GF-D8 (cell line): ENCODE data around the gene OPN1SW.

Source experiments
- DNase-seq: peaks from one replicate; lab custom pipeline; 2025; lab: John Stamatoyannopoulos, UW

The OPN1SW gene

DNA sequence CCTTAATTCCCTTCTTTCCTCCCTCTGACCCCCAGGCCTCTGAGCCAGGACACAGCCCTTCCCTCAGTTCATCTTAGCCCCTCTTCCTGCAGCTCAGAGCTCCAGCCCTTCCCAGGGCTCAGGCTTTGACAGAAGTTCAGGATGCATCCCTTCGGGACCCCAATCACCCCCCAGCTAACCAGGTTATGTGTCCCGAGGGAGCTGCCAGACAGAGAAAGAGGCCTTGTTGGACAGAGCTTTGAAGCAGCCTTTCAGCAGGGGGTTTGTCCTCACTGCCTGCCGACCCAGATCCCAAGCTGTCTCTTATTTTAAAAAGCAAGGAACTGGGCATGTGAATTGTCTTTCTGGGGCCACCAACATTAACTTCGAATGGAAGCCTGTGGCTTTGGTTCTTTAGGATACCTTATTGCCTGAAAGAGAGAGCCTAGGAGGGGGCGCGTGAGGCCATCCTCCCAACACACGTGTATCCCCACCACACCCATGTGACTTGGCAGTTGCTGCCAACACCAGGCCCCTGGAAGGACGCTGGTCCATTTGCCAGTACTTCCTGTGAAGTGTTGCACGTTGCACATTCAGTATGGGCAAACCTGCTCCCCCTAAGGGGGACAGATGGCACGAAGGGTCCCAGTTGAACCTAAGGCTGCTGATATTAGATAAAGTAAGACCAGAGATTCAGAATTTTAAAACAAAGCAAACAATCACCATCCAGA lies 17.0 kb upstream of the OPN1SW start:
- DNase-seq = no peak

DNA sequence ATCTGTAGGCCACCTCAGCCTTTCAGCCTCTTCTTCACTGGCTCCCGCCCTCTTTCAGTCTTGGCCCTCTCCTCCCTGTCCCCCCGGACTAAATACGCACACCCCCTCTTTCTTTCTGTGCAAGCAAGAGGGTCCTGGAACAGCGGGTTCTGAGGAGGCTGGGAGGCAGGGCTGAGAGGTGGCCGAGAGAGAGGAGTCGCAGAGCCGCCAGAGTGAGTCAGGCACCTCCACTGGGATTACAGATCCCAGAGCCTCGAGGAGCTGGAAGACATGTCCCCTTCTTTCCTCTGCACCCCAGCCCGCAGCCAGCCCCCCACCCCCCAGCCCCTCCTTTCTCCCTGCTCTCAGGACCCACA lies 16.4 kb upstream of the OPN1SW start:
- no peak for DNase-seq

DNA sequence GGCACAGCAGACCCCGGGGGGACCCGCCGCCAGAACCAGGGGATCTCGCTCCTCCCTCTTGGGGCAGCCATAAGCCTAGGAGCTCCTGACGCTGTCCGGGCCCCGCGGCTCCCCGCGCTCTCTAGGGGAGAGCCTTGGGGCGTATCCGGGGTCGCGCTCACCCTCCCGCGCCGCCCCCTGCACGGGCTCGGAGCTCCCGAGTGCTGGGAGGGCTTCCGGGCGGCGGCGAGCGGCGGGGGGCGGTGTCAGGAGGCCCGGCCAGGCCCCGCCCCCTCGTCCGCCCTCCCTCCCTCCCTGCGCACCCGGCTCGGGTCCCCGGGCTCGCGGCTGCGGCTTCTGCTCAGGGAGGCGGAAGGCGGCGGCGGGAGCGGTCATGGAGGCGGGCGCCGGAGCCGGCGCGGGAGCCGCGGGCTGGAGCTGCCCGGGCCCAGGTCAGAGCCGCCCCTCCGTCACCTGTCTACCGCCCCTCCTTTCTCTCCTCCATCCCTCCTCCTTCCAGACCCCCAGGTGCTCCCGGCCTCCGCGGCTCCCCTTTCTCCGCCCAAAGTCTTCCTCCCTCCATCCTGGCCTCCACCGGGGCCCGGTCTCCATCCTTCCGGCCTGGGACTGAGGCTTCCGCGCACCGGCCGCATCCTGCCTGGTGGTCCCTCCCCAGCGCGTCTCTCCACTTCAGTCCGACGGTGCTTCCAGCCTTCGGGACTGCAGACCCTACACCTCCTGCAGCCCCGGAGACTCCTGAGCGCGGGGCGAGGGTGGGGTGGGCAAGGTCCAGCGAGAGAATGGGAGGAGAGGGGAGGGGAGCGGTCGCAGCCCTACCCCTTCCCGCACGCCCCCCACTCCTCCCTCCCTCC lies 15.8 kb upstream of the OPN1SW start, which contains the start of gene CCDC136:
CCDC136 (plus strand) TSS at position 848 of the 851 bp plus-strand sequence. CDS start 444 bp downstream, outside the sequence.
- DNase-seq = no peak

DNA sequence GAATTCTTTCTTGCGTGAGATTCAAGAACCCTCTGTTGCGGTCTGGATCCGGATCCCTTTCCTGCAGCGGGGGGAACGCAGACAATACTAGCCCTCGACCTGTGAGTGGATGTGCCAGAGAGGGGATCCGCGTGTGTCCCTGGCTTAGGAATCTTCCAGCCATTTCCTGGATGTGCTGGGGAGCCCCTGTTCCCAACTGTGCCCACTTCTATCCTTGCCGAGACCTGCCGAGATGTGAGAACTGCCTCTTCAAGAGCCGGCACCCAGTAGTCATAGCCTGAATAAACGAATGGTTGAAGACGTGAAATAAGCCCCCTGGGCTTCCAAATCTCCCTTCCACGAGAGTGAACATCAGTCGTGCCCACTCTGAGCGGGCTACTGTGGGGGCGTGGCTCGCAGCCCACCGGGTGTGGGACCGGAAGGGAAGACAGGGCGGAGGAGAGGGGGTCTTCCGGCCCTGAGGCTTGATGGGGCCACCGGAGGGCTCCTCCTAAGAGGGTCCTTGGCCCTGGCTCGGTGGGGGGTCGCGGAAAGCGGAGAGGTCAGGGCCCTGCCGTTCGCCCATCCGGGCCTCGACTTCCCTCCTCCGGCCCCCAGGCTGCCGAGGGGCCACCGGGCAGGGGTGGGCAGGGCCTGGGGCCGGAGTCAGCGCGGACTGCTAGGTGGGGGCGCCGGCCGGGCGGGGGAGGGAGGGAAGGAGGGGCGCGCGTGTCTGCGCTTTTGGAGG lies 14.9 kb upstream of the OPN1SW start:
- no peak for DNase-seq

DNA sequence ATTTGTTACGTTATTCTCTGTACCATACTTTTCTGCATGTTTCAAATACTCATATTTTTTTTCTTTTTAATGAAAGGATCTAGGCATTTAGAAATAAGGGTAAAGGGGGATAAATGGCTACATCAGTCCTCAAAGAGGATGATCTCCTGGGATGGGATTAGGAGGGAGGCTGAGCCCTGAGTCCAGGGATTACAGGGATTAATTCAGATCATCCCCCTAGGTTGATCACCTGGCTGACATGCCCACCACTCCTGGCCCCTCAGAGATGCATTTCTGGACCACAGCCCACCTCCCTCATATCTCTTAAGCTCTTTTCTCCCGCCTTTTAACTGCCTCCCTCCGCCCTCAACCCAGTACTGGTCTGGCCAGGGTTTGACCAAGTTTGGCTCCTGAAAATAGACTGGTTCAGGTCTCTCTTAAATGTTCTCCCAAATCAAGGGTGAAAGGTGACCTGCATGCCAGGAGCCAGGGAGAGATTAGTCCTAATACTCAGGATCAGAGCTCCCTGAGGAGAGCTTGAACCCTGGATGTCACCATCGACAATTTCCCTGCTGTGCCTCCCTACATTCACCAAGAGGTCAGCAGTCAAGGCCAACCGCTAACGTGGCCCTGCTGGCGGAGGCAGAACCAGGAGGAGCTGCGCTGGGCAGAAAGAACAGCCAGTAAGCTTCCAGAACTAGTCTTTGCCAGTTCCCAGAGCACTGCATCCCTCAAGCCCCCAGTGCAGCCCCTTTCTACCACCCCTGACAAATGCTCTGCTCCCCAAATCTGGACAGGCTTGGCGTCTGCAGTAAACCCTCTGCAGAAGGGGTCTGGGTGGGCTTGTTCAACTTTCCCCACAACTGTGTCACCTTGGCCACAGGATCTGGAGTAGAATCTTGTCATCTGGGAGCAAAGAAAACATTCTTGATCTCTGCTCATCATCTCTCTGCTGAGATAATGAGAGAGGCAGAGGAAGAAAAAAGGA lies 13.1 kb upstream of the OPN1SW start:
- no peak for DNase-seq

DNA sequence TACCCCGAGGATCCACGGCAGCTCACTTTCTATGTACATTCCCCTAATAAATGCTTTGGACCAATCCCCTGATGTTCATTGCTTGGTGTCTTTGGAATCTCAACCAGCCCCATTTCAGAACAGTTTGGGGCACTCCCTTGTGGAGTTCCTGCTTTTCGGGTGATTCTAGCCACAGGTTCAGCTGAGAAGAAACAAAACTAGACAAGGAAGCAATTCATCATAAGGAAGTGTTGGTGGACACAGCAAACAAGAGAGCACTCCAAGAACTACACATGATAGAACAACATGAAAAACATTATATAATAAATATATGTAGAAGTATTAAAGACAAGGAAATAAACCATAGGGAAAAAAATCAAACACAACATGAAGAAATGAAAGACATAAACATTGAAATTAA lies 10.1 kb upstream of the OPN1SW start:
- DNase-seq = no peak

DNA sequence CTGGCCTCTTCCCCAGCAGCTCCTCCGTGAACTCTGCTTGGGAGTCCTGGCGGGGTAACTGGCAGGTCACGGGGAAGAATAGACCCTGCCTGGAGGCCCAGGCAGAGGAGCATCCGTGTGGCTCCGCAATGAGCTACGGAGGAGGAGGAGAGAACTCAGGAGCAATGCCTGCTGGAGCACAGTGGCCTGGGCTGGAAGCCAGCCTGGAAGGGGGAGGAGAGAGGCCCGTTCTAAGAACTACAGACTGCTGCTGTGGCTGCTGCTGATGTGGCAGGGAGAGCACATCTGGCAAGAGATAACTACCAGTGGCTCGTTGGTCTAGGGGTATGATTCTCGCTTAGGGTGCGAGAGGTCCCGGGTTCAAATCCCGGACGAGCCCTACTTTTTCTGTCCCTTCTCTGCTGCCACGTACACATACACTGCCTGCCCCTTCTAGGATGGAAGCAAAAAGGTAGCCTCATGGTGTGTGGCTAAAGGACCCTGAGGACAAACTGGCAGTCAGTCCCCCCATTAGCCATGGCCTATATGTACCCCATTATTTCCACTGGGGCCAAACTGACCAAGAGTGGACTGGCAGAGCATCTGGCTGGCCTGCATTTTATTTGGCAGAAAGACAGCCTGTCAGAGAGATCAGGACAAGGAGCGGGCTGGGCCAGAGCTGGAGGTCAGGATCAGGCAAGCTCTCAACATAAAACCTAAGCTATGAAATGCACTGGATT lies 7.7 kb upstream of the OPN1SW start:
- no peak for DNase-seq

DNA sequence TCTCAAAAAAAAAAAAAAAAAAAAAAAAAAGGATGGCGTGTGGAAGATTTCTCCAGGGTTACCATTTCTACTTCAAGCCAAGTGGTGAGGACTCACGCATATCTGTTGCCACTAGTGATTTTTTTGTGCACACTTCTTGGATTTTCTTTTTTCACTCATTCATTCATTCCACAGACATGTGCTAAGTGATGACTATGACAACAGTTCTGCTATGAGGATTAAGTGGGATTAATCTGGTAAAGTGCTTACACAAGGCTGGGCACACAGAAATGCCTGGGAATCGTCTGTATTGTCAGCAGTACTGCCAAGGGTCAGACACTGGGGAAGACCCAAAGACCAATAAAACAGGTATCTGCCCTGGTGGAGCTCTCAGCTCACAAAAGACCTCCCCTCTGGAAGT lies 6.3 kb upstream of the OPN1SW start:
- no peak for DNase-seq

DNA sequence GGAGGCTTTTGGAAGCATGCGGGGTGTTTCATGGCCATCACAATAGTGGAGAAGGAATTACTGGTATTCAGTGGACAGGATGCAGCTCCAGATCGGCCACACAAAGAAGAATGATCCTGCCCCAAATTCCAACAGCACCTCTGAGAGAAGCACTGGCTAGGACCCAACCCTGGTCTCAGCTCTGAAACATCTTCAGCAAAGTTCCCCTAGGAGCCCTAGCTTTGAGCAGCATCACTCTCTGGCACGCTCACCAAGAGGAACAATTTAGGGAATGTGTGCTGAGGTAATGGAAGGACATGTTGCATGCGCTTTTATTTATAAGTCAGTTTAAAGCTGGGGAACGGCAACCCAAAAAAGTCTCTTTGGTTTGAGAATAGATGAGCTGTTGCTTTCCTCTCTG lies 5.5 kb upstream of the OPN1SW start:
- no peak for DNase-seq

DNA sequence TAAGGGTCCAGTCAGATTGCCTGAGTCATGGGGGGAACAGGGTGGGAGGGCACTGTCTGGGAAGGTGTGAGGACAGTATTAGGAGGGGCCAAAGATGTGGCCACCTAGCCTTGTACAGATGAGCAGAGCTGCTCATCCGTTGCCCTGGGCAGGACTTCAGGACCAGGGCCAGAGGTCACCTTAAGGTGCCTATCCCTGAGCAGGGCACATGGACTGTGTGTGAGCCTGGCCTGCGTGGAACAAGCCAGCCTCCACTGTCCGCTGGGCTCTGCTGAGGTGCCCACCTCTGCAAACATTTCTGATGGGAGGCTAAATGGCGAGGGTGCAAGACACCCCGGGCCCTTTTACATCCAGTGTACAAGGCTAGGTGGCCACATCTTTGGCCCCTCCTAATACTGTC lies 3.4 kb upstream of the OPN1SW start:
- DNase-seq = no peak

DNA sequence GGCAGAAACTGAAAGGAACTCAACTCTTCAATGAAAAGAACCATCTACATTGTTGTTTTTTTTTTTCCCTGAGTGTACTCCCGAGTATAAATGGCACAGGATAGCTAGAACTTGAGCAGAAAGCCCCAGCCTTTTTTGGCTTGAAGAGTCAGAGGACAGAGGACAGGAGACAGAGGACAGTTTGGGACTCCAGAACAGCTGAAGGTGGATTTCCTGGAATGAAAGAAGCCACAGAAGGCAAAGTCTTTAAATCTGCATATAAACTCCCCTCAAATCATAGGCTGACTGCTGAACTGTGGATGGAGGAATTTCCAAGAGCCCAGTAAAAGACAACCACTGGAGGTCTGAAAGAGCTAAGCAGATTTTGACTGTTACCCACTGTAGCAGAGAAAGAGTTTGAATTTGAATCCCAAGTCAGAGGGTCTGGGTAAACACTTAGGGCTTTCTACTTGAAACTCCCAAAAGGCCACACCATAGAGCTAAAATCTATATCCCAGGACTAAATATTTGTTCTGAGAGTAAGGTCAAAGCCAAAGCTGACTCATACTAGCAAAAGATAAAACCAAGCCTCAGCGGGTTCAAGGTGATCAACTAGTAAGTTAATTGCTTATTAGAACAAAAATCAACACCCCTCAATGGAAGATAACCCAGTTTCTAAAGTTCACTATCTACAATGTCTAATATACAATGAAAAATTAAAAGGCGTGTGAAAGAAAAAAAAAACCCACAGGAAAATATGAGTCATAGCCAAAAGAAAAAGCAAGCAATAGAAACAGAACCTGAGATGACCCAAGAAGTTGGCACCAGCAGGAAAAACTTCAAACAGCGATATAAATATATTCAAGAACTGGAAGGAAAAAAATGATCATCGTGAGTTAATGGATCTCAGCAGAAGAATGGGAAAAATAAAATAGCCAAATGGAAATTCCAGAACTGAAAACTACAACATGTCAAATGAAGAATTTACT lies 1.8 kb upstream of the OPN1SW start:
- no peak for DNase-seq

DNA sequence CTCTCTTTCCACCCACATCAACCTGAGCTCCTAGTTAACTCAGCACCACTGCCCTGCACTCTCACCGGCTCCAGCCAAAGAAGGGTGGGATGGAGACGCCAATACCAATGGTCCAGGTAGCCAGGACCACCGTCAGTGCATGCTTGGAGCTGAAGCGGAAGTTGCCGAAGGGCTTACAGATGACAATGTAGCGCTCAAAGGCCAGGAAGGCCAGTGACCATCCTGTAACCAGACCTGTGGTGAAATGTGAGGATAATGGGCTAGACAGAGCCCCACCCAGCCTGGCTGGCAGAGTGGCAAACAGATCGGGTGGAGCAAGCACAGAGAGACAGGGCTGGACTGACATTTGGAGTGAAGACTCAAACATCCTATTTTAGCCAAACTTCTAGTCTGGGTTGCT lies 673 bp downstream of the OPN1SW start:
- no peak for DNase-seq

DNA sequence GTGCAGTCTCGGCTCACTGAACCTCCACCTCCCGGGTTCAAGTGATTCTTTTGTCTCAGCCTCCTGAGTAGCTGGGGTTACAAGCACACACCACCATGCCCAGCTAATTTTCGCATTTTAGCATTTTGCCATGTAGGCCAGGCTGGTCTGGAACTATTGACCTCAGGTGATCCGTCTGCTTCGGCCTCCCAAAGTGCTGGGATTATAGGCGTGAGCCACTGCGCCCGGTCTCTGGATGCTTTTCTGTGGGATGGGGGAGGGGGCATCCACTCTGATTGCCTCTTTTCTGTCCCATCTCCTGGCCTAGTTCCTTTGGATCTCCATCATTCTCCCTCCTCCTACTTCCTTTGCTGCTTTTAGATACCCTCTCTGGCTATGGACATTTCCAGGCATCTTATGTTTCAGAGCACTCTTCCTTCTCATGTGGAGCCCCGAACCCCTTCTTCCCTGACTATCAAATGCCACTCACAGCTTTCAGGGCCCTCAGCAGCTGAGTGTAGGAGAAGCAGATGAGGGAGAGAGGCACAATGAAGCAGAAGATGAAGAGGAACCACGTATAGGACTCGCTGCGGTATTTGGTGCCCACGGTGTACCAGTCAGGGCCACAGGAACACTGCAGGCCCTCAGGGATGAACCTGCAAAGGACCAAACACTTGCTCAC lies 1.4 kb downstream of the OPN1SW start:
- DNase-seq = no peak

DNA sequence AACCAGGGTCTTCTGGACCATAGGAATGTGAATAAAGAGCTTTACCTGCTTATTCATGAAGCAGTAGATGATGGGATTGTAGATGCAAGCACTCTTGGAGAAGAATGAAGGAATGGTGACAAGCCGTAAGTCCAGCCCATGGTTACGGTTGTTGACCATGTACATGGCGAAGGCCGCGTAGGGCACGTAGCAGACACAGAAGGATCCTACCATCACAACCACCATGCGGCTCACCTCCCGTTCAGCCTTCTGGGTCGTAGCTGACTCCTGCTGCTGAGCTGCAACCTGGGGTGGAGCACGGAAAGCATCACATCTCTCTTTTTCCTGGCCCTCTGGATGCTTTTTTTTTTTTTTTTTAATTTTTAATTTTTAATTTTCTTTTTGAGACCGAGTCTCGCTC lies 2.0 kb downstream of the OPN1SW start:
- DNase-seq = no peak

DNA sequence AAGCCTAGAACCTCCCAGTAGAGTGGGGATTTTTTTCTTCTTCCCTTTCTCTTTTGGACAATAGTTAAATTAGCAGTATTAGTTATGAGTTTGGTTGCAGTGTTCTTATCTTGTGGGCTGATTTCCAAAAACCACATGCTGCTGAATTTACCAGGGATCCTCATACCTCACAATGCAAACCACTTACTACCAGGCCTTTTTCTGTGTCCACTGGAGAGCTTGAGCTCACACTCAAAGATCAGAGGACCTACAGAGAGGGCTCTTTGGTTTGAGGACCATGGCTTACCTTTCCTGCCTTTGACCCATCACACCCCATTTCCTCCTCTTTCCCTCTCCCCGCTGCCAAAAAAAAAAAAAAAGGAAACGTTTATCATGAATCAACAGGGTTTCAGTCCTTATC lies 5.4 kb downstream of the OPN1SW start:
- no peak for DNase-seq

DNA sequence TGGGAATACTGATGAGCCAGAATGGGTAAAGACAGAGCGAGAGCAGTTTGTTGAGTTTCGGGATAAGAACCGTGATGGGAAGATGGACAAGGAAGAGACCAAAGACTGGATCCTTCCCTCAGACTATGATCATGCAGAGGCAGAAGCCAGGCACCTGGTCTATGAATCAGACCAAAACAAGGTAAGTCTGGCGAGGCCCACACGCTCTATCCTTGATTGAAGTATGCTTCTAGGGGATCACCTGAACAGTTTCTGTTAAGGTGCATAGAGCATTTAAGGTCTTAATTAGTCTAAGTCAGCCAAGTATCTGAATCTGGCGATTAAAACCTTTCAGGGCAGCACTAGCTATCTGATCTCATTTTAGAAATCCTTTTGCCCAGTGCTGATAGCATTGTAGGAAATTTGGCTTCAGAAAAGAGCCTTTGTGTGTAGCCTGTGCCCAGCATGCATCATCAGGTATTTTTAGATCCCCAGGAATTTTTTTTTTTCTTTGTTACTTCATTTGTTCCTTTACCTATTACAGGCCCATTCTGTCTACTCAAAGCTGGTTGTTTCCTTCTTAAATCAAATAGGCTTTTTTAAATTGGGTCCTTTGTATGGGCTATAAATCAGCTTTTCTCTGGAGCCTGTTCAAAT lies 8.0 kb downstream of the OPN1SW start:
- DNase-seq = no peak

DNA sequence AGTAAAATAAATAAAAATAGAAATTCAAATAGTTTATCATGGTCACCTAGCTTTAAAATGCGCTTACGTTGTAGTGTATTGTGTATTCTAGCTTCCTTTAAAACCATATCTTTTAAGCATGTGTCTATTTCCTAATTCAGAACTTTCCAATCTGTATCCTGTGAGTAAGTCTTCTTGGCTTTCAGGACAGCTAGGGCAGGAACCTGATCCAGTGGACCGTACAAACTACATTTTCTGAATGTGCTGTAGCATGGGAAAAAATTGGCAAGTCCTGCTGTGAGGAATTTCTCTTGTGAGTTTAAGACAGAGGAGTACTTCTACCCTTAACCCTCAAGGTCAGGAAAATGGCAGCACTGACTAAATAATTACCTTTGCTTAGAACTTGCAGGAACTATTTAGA lies 12.1 kb downstream of the OPN1SW start:
- DNase-seq = no peak

DNA sequence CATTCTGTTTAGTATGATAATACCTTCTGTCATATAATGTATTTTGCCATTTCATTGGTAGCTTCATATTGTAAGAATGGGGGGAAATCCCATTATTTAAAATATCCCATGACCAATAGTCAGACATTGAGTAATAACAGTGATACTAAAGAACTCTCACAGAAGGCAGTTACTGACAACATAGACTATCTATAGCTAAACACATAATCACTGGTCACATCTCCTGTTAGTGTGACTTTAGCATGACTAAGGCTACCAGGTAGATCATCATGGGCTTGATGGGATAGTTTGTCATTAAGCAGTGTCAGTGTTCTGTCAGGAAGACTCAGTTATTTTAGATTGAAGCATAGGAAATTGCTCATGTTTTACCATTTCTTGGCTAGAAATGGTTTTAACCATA lies 16.4 kb downstream of the OPN1SW start:
- no peak for DNase-seq

DNA sequence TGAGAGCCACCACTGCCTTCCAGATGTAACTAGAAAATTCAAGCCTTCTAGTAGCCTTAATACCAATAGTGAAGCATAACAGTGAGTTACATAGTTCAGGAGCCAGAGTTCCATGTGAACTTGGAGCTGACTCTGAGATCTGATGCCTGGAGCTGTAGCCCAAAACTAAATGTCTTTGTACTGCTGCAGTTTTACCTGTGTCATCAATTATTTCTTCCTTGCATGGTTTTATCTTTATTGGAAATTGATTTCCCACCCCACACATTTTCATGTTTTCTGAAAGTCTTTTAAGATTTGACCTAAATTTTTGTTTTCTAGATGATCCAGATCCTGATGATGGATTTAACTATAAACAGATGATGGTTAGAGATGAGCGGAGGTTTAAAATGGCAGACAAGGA lies 17.0 kb downstream of the OPN1SW start:
- DNase-seq = no peak
